ENCODE data around the gene RAB30.

Gene RAB30

DNA sequence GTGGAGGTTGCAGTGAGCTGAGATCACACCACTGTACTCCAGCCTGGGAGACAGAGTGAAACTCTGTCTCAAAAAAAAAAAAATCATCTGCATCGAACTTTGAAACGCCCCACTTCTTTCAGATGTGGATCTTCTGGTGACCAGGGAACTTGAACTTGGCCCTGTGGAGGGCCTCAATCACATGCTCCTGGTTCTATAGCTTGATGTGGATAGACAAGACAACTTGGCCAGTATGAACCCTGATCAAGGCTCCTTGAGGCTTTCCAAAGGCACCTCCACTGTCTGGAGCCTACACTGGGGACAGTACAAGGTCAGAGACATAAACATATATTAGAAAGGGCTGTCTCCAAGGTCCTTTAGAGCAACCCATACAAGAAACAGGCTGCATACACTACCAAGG is 30.6 kb downstream of the RAB30 start:
- in situ Hi-C loops (cut with MboI; ENCODE audit: low sequenced_read_pairs) = no loop called here

DNA sequence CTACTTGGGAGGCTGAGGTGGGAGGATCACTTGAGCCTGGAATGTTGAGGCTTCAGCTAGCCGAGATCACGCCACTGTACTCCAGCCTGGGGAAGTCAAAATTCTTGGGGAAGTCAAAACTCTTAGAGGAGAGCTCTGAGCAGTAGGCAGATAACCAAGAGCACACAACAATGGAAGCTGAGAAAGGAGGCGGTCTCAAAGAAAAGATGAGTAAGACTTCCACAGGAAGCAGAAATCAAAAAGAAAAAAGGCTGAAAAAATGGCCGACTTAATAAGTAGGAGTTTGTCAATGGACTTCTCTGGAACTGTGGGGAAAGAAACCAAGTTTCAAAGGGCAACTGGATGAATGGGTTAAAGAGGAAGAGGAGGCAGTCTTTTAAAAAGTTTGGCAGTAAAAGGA is 32.1 kb downstream of the RAB30 start:
- in situ Hi-C loops (cut with MboI; ENCODE audit: low sequenced_read_pairs) = no loop called here

DNA sequence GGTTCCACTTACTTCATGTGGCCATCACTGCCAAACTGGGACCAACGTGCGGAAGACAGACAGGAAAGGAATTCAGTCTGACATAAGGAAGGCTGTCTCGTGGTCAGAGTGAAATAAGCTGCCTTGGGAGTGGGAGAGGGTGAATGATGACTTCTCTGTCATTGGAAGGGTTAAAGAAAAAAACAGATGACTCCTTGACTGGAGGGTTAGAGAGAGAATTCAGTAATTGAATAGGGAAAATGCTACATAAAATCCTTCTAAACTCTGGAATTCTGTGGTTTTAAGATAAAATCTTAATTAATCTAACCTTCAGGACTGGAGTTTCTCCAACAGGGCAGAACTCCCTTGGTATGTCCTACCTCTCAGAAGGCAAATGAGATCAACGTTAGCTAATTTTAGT is 33.8 kb downstream of the RAB30 start:
- in situ Hi-C loops (cut with MboI; ENCODE audit: low sequenced_read_pairs) = no loop called here

DNA sequence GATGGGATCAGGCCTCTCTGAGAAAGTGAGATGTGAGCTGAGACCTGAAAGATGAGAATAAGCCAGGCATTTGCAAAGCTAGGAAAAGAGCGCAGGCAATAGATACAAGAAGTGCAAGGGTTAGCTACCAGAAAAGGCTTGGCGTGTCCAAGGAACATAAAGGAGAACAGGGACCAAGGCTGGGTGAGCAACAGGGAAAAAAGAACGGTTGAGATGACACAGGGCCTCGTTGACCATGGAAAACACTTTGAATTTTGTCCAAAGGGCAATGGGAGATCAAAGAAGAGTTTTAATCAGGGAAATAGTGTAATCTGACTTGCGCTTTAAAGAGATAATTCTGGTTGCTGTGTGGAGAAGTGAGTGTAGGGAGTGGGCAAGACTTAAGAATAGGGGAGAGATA is 35.0 kb downstream of the RAB30 start:
- in situ Hi-C loops (cut with MboI; ENCODE audit: low sequenced_read_pairs) = no loop called here

DNA sequence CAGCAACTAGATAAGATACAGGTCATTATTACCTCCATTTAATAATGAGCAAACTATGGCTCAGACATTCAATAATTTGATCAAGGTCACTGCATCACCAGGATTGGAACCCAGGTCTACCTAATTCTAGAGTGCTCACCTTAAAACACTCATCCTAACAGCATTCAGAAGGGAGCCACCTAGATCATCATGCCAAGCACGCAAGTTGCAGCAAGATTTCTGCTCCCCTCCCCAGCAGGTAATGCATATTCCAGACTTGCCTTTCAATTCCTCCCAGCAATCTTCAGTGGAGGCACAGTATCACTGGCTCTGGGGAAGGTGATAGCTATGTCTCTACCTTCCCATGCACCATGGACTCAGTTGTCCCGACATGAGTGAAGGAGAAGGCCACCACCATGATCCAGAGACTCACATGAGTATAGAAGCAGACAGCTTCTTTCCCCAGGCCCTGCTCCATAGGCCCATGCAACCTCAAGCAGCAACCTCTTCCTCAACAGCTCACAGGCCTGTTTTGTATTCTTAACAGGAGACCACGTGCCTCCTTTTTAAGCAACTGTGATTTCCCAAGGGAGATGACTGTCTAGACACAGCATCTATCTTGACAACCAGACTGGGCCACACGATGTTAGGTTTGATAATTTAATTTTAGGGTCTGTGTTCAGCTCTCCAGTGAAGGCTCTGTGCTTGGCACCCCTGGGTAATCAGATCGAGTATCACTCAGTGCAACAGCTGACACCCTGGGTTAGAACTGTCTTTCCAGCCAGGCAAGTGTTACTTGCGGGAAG is 36.4 kb downstream of the RAB30 start:
- in situ Hi-C loops (cut with MboI; ENCODE audit: low sequenced_read_pairs) = no loop called here

DNA sequence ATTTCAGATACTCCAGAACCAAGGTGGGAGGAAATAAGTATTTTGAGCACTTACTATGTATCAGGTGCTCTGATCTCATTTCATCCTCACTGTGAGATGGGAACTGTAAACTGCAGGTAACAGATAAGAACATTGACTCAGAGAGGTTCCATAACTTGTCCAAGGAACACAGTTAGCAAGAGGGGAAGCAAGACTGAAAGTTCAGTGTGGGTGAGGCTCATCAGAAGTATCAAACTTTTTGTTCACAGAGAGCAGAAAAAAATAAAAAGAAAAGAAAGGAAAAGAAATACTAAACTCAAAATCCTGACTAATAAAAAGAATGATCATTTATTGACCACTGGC is 37.1 kb downstream of the RAB30 start:
- in situ Hi-C loops (cut with MboI; ENCODE audit: low sequenced_read_pairs) = no loop called here

DNA sequence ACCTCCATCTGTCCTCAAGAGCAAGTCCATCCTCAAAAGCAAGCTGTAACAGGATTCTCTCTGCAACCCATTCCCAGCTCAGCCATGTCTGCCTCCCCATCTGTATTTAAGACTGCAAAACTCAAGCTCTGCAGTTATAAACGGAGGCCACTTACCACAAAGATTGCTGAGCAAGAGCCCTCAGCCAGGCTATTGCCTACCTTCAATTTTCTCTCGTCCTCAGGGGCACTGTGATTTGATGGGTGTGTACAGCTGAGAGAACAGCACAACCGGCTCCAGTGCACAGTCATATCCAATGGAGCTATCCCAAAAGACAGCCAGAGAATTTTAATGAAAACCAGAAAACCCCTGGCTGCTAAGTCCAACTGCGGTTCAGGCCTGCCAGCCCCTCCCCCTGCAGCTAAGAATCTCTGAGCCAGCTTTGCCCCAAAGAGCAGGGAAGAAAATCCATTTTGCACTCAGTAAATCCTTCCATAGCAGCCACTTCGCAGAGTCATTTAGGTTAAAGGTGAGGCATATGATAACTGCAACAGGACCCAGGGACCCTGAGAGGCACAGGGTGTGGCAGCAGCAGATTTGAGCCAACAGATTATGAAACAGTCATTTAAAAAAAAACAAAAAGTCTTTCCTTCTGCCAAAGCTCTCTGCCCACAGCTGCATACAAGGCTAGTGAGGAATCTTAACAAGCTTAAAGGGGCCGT is 37.6 kb downstream of the RAB30 start:
- in situ Hi-C loops (cut with MboI; ENCODE audit: low sequenced_read_pairs) = no loop called here

DNA sequence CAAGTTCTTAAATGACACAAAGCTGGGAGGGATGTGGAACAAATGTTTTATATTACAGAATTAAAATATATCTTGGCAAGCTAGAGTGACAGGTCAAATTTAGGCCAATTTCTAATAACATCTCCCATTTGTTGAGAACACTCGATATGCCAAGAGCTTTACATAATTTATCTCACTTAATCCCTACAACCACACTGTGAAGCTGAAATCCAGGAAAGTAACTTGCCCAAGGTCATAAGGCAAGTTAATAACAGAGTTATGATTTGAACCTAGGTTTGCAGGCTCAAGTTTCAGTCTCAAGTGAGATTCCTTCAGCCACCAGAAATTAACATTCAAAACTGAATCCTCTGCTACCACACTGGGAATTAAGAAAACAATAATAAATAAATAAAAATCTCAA is 38.3 kb downstream of the RAB30 start:
- in situ Hi-C loops (cut with MboI; ENCODE audit: low sequenced_read_pairs) = no loop called here

DNA sequence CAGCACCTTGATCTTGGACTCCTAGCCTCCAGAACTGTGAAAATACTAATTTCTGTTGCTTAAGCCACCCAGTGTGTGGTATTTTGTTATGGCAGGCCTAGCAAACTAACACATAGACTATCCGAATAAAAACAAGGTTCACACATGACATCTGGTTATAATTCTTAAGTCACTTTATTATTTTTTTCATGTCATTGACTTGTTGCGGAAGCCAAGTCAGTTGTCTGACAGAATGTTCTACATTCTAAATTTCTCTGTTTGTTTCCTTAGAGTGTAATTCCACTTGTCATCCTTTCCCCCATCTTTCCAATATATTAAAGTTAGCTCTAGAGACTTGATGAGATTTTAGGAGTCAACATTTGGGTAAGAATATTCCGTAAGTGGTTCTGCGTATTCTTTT is 40.6 kb downstream of the RAB30 start:
- in situ Hi-C loops (cut with MboI; ENCODE audit: low sequenced_read_pairs) = no loop called here

DNA sequence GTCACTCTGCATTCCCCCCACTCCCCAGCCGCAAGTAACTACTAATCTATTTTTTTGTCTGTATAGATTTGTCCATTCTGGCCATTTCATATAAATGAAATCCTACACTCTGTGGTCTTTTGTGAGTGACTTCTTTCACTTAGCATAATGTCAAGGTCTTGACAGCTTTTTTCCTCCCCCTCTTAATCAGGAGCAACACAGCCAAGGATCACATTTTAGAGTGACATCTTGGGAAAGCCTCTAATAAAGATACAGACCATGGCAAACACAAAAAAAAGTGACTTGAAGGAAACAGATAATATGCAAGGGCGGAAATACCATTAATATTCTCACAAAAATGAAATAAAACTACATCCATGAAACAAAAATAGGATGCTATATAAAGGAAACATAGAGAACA is 43.9 kb downstream of the RAB30 start:
- in situ Hi-C loops (cut with MboI; ENCODE audit: low sequenced_read_pairs) = no loop called here

DNA sequence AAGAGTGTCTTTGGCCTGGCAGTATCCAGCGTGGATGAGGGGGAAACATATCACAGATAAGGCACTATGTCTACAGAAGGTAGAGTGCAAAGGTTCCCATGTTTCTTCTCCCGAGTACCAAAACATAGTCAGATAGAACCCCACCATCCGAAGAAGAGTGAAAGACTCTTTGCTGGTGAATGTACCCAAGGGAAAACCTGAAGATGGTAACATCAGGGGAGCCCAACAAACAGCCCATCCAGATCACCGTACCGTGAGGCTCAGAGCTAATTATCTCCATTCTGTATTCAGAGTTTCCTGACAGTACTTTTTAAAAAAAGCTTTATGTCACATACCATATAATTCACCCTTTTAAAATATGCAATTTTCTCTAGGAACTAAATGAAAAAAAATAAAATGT is 44.4 kb downstream of the RAB30 start:
- in situ Hi-C loops (cut with MboI; ENCODE audit: low sequenced_read_pairs) = no loop called here

DNA sequence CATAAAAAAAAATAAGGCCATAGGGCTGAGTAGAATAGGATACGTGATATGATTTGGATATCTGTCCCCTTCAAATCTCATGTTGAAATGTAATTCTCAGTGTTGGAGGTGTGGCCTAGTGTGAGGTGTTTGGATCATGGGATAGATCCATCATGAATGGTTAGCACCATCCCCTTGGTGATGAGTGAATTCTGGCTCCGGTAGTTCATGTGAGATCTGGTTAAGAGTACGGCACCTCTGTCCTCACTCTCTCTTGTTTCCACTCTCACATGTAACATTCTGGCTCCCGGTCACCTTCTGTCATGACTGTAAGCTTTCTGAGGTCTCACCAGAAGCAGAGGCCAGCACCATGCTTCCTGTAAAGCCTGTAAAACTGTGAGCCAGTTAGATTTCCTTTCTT is 45.5 kb downstream of the RAB30 start:
- in situ Hi-C loops (cut with MboI; ENCODE audit: low sequenced_read_pairs) = no loop called here

DNA sequence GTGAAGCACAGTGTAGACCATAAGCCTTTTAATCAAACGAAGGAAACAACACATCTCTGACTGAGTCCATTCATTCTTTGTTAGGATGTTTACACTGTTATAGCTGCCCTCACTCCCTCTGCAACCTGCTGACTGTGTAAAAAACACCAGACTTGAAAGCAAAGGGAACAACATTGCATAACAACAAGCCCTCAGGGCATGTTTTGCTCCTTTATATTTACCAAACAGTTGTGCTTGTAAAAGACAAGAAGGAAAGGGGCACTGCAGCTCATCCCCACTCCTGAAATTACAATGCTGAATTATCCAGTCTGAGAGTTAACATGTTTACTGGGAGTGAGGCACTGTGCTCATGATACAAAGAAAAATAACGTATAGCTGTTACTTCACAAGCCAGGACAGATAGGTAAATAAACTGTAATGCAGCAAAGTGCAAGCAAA is 46.4 kb downstream of the RAB30 start:
- in situ Hi-C loops (cut with MboI; ENCODE audit: low sequenced_read_pairs) = no loop called here

DNA sequence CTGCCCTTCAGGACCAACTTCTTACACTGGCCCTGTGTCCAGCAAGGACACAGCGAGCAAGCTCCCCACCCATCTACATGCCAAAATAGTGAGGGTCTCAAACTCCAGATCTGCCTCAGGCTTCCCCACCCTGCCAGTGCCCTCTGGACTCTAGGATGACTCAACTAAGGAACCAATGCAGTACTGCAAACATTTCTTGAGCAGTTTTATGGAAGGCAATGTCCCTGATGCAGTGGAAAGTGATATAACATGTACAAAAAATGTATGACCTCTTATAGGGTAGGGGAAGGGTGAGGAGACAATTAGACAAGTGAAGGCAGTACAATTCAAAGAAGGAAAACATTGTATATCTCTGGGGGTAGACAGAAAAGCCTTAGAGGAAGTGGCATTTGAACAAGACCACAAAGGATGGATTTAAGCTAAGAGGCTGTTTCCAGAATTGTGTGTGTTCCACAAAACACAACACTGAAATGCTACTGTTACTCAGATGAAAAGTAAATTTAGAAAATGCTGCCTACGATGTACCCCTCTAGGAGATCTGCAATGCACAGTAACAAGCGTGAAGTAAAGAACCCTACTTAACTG is 47.3 kb downstream of the RAB30 start:
- in situ Hi-C loops (cut with MboI; ENCODE audit: low sequenced_read_pairs) = no loop called here

DNA sequence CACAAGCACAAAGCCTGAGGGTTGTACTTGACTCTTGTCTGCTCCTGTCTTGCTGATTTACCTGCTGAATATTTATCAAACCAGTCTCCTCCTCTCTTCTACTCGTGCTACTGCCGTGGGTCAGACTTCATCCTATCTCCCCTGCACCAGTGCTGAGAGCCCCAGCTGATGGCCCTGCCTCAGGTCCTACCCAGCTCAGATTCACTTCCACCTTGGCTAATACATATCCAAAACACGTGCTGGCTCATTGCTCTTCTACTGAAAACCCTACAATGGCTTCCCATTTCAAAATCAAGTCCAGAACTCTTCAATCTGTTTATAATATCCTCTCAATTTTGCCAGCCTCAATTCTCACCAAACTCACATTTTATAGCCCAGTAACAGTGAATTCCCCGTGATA is 48.3 kb downstream of the RAB30 start:
- in situ Hi-C loops (cut with MboI; ENCODE audit: low sequenced_read_pairs) = no loop called here

DNA sequence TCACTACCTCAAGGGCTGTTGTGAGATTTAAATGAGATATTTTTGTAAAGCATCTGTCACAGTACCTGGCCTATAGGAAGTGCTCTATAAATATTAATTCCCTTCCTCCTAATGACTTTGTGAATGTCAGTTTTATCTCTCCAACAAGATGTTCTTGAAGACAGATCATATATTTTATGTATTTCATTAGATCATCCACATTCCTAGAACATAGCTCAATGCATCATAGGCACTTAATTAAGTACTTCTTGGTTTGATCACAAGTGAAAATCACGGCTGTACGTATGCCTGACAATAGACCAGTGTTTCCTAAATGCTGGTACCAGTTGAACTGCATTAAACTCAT is 49.9 kb downstream of the RAB30 start:
- in situ Hi-C loops (cut with MboI; ENCODE audit: low sequenced_read_pairs) = no loop called here

DNA sequence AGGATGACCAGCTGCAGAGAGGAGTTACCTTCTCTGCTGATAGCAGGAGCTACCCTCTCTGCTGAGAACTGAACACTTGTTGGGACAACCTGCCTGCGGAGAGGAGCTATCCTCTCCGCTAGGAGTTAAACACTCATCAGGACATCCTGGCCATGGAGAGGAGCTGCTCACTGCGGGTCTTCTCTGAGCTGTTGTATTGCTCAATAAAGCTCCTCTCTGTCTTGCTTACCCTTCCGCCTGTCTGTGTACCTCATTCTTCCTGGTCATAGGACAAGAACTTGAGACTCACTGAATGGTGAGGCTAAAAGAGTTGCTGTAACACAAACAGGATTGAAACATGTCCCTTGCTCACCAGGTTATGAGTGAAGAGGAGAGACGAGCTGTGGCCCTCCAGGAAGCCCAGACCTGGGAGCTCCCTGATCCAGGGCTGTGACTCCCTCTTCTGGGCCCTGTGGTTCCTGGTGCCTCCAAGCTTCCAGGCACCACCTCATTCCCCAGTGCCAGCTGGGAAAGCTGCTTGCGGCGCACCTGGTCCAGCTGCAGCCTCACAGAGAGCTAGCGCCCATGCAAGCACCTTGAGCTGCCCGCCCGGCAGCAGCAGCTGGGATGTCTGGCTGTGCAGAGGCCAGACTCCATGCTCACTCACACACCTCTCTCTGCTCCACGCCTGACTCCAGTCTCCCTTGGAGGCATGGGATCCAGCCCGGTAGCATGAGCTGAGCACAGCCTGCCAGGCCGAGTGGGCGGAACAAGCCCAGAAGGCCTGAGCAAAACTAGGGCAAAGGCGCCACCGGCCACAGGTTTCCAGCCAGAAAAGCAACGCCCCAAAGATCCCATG is 50.5 kb downstream of the RAB30 start:
- in situ Hi-C loops (cut with MboI; ENCODE audit: low sequenced_read_pairs) = no loop called here

DNA sequence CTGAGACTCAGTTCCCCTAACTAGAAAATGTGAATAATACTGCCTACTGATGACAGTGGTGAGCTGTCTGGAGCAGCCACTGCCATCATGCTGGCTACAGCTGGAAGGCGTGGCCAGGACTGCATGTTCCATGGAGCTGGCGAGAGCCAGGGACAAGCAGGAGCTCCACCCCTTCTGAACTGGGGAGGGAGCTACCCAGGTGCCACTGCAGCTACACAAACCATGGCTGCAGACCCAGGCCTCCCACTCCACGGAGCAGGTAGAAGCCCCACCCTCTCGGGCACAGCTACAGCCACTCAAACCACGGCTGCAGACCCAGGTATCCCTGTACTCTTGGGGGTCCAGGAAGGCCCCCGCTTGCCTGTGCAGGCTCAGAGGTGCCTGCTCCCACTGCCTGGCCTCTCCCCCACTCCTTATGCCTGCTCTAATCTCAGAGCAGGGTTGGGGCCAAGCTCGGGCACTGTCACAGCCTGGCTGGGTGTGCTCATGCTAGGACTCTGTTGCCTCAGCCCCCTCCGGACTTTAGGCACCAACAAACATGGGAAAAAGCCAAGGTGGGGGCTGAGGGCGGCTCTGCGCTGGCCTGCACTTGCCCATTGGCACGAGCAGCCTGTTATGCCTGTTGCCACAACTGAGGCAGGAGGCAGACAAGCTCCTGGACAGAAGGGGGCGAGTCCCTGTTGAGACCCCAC is 51.7 kb downstream of the RAB30 start:
- in situ Hi-C loops (cut with MboI; ENCODE audit: low sequenced_read_pairs) = no loop called here

DNA sequence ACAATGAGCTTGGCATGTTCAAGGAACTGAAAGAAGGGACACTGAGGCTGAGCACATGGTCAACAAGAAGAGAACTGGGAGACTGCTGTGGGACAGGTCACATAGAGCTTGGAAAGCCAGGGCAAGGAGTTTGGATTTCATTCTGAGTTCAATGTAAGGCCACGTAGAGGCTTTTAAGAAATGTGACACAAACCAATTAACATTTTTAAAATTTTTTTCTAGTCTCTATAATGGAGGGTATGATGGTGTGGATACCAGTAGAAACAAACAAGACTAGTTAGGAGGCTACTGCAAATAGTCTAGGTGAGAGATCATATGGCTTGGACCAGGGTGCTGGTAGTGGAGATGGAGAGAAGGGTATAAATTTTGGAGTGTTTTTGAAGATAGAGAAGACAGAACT is 56.7 kb downstream of the RAB30 start:
- in situ Hi-C loops (cut with MboI; ENCODE audit: low sequenced_read_pairs) = no loop called here

DNA sequence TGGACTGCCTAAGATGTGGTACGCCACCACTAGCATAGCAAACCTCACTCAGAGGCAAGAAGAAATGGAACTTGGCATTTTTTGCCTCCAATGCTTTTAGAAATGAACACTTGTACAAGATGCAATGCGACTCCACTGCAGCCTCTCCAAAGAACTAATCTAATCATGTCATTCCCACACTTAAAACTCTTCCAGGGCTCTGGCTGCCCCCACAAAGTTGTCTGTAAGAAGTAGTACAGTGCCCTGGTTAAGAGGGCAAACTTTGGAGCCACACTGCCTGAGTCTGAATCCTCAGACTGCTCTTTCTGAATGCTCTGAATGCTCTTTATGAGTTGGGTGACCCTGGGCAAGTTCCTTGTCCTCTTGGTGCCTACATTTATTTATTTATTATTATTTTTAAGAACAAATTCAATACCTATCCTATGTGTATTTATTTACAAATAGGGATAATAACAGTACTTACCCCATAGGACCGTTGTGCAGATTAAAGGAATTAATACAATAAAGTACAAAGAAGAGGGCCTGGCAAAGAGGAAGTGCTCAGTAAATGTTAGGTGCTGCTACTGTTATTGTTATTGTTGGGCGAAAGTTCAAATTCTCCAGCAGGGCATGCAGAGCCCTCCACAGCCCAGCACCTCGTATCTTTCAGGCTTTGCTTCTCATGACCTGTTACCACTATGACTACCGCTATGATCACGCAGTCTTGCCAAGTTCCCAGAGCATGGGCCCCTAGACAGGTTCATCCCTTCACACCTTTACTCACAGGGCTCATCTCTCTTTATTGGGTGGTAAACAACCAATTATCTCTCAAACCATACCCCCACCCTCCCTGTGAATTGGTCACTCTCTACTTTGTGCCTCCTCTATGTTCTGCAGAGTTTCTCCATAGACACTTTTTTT is 59.3 kb downstream of the RAB30 start:
- in situ Hi-C loops (cut with MboI; ENCODE audit: low sequenced_read_pairs) = no loop called here

Measured in hTERT RPE-1 (cell line).